Measurements from ENCODE around the gene FAM124A. TPM values are rescaled to one million over a fixed set of nuclear protein-coding genes. Genes with fewer than 3 reads are reported as not detected.

The FAM124A gene
- total RNA-seq, 1 experiment from 2014 or later = 4.0 TPM

DNA sequence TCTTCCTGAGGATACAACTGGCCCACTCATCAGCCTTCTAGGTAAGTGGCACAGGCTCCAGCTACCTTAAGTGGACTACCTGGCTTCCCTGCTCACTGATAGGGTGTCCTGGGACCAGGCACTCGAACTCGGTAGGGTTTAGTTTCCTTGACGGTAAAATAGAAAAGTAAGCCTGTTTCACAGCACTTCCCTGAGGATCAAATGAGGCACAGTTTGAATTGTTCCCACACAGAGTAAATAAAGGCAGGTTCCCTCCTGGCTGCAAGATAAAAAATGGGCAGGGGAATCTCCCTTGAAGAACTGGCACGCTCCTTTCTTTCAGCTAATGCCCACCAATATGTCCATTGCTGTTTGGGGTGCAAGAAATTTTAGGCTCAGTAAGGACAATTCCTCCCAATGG, 1.1 kb upstream of the FAM124A start:
- no peak for DNase-seq (ENCODE audit: low spot score)

DNA sequence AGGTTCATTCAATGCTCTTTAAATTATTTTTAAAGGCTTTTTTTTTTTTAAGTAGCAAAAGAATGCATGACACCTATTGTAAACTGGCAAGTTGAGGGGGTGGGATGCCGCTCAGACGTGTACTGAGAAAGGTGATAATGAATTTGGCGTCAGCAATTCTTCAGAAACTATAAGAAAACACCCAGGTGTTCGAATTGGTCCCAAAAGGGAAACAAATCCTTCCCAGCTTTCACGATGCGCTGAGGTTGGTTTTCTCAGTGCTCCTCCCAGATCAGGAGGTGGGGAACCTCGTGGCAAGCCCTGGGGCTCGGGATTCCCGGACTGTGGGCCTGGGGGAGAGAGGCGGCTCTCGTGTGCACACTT, 543 bp upstream of the FAM124A start:
- DNase-seq (ENCODE audit: low spot score) = no peak

DNA sequence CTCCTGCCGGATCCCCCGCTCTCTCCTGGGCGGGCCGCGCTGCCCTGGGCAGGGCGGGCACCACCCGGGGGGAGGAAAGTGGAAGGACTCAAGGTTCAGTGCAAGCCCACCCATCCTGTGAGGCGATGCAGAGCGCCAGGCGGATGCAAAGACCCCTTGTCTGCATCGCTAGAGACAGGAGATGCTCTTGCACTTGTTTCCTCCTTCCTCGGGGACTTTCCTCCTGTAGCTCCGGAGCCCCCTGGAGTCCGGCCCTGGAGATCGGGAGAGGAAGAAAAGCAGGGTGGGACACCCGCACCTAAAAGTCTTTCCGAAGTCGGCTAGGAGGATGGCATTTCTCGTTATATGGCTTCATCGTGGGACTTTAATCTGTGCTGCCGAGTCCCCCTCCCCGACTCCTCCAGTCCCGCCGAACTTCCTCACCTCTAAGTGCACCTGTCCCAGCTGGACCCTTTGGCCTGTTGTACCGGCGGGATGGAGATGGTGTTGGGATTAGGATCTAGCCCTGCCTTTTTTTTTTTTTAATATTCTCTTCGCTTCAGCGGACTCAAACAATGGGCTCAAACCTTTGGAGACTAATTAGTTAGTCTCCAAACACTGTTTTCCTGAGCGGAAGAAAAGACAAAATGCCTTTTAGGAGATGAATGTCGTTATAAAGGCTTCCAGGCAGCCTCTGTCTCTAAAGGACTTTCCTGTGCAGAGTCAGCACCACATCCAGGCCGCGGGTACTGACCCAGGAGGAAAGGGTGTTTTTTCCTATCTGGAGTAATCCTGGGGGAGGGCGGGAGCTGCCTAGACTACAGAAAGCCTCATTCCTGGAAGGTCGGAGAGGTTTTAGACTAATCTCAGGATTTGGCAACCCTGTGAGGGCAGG, 725 bp downstream of the FAM124A start:
- DNase-seq (ENCODE audit: low spot score) = no peak

DNA sequence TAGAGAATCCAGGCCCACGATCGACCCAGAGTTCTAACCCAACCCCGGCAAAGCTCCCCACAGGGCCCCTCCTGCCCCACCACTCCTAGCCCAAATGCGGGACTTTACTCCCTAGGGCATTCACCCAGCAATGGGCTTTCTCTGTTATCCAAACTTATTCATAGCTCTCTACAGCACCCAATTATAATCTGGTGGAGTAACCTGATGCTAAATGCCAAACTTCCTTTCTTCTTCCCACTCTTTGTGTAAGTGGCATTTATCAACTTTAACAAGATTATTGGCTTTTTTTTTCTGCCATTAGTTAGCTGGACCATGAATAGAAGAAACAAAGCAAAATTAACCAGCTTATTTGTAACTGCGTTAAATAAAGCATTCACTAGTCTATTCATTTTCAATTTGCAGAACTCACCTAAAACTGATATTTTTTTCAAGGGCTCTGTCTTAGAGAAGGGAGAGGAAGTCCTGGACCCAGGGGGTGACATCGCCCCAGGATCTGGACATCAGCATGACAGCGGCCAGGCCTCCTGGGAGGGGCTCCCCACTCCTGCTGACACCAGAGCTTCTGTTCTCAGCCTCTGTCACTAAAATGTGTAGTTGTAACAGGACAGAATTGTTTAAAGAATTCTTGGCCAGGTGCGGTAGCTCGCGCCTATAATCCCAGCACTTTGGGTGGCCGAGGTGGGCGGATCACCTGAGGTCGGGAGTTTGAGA, 1.5 kb downstream of the FAM124A start:
- no peak for DNase-seq (ENCODE audit: low spot score)

DNA sequence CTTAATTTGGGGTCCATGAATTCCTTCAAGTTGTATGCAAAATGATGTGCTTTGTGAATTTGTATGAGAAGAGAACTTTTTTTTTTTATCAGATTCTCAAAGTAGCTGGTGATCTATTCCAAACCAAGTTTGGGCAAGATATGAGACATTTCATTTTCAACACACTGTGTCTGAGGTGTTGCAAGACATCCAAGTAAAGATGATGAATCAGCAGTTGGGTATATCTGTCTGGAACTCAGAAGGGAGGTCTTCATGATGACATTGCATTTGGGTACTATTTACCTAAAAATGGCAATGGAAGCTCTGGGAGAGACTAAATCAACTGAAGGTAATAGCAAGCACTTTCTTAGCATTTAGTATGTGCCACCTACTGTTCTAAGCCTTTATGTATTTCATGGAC, 2.8 kb downstream of the FAM124A start:
- no peak for DNase-seq (ENCODE audit: low spot score)

DNA sequence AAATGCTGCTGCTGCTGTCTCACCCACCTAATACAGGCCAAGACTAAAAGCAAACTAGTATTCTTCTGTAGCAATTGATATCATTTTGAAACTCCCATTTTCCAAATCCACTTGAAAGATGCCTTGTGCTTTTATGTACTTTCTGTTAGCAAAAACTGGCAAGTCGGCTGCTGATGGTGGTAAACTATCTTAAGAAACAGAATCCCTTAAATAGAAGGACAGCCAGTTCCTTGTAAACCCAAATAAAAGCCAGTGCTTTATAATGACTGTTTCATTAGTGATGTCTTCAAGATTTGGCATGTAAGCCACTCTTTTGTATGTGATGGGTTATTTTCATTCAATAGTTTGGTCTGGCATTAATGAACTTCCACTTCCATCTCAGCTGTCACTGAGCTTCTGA, 5.2 kb downstream of the FAM124A start:
- DNase-seq (ENCODE audit: low spot score) = no peak

DNA sequence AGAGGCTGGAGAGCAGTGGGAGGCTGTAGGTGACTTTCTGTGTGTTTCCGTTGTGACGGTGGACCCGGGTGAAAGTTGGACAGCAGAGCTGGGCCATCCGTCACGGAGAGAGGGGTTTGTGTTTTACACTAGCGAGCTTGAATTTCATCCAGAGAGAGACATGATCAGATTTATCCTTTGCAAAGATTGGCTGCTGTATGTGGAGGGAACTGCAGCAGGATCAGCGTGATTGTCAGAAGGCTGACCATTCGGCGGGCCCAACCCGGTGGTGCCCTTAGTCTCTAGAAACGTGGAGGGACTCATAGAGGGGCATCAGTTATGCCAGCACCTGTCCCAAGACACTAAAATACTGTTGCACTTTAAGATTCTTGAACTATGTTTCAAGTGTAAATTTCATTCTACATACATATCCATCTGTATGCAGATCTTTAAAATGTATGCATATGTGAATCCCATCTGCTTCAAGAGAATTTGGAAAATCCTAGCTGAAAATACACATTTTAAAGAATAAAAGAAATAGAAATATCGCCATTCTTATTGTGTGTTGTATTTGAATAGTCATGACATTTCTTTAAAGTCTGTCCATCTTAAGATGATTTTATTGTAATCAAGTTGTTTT, 7.0 kb downstream of the FAM124A start:
- no peak for DNase-seq (ENCODE audit: low spot score)

DNA sequence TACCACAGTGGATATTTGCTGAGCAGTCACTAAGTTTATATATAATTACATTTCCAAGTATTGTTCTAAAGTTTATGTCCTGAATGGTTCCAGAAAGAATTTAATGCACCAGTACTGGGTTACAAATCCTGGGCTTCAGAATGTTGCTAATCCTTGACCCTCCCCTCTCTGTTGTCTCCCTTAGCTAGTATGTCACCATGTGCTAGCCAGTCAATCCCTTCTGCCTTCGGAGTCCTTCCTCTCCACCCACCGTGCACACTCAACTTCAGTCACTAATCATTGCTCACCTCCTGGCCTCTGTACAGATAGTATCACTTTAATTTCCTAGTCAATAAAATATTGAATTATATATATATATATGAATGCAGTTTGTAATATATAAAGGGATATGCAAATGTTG, 7.5 kb downstream of the FAM124A start:
- no peak for DNase-seq (ENCODE audit: low spot score)

DNA sequence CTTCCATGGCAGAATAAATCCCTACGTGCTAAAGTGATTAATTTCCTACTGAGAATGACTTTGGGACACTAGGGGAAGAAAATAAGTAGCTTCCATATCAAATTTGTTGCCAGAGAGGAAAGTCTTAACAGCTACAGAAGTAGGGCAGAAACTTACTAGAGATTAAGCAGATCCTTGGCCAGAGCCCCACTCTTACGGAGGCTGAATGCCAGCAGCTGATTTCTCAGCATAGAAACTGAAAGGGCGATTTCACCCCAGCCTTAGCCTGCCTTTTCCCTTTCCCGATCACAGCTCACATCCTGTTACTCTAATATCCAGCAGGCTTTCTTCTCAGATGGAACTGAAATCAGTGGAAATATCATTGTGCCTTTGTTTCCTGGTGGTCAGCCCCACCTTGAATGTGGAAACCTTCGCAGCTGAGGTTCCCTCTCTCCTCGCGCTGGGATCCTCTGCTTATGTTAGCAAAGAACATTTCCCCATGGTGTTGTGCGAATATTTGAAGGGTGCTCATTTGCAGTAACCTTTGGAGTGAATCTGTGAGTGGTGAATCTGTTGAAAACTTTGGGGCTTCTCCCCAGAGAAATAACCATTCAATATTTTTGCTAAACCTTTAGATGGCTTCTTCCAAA, 8.4 kb downstream of the FAM124A start:
- DNase-seq (ENCODE audit: low spot score) = no peak

DNA sequence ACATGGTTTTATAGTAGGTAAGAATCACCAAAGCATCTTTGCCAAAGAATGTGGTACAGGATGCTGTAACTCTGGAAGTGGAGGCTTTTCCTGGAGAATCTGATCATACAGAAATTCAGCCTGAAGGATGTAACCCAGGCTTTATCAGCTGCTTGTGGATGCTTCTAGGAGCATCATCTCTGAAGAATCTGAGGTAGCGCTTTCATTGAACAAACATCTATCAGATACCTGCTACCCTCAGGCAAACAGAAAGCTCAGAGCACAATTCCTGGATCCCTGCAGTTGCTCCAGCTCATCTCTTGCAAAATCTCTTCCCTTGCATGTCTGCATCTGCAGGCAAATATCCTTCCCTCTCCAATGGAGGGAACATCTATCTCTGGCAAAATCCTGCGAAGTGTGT, 9.3 kb downstream of the FAM124A start:
- no peak for DNase-seq (ENCODE audit: low spot score)

DNA sequence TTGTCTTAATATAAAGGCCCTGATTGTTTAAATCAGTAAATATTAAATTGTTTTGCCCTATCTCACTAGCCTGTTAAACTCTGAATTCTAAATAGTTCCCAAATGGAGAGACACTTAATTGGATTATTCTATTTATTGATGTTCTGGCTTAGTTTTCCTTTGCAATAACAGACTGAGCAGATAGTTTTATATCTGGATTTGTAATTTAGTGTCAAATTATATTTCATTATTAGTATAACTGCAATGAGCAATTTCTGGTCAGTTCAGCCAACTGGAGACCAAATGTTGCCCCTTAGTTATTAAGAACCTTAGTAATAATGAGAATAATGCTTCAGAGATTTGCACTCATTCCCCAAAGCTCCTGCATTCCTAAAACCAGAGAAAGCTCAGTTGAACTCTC, 10.1 kb downstream of the FAM124A start:
- DNase-seq (ENCODE audit: low spot score) = no peak

DNA sequence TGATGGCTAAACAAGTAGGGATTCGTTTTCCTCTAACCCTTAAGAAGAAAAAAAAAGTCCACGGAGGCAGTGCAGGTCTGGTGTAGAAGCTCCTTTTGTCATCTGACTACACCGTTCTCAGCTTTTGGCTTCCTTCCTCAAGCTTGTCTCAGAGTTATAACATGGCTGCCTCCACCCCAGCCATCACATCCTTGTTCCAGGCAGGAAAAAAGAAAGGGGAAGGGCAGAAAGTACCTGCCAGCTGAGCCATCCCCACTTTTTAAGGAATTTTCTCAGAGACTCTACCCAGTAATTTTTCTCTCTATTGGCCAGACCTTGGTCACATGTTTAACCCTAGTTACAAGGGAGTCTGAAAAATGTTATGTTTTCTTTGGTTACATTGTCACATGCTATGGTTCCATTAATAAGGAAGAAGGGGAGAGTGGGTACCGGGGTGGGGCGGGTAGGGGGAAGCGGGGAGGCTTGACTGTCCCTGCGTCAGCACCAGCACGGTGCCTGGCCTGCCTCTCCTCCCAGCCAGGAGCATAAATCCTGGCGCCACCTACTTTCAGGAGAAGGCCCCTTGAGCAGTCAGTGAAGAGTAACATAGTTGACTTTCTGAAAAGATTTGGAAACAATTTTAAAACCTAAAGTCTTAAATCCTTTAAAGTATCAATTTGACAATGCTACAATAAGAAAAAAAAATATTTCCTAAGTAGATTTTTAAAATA, 11.1 kb downstream of the FAM124A start:
- DNase-seq (ENCODE audit: low spot score) = no peak

DNA sequence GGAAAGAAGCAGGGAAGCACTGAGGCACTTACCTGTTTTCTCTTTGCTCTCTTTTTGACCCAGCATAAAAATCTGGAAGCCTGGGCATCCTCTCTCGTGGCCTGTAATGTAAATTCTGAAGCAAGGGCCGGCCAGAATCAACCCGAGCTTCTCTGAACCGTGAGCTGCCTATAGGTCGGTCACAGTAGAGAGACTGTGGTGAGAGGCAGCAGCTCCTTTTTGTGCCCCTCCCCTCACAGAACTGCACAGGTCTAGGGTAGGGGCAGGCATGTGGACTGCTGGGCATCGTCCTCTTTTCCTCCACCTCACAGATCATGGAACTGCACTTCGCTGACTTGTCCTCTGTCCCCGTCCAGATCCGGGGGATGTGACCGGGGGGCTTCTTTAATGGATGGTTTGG, 12.5 kb downstream of the FAM124A start:
- no peak for DNase-seq (ENCODE audit: low spot score)

DNA sequence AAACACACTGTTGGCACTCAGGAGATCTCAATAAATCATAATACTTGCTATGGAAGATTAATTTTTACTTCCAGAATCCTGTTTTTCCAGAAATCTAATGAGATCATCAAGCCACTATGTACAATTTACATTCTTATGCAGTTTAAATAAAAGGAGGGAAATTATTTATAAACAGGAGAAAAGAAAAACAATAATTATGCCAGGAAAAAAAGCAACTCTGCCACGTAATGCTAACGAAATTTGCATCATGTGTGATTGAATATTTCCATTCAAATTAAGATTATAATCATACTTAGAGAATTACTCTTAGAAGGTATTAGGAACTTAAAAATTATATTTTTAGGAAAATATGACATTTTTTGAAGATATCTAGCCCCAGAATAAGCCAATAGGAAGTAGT, 13.0 kb downstream of the FAM124A start:
- no peak for DNase-seq (ENCODE audit: low spot score)

DNA sequence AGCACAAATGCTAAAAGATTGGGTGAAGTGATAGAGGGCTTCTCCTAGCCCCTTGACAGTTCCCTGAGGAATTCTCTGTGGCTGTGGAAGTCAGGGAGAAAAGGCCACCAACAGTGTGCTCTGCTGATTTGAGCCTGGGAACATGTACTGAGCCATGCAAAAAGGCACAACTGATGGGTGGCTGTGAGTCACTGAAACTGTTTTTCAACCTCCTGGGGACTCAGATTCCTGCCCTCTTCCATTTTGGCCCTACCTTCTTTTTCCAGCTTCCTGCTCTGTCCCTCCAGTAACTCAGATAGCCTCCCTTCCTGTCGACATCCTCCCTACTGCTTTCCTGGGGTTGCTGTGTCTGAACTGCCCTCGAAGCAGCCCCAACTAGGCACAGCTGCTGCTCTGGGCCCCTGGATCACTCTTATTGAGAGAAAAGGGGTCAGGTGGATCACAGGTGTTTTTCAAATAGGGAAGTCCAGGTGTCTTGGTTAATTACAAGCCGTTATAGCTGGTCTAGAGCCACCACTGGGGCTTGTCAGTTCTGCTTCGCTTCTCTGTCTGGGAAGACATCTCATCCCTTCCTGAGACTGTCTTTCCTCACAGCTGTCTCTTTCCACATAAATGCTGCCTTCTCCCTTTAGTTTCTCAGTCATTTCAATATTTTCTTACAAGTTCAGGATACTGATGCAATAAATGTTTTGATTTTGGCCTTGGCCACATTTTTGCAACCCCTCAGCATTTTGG, 13.7 kb downstream of the FAM124A start:
- peak; percentile 19 for DNase-seq (ENCODE audit: low spot score)

DNA sequence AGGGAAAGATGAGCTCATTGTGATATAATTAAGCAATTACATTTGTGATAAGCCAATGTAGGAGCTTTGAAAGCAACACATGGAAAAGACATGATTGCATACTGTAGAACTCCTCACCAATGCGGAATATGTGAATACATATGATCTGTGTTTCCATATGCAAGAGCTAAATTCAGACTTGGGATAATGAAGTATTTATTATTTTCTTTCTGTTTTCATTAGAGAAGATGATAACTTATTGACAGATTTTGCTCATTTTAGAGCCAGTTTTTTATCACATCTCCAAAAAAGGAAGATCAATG, 14.2 kb downstream of the FAM124A start:
- DNase-seq (ENCODE audit: low spot score) = no peak

DNA sequence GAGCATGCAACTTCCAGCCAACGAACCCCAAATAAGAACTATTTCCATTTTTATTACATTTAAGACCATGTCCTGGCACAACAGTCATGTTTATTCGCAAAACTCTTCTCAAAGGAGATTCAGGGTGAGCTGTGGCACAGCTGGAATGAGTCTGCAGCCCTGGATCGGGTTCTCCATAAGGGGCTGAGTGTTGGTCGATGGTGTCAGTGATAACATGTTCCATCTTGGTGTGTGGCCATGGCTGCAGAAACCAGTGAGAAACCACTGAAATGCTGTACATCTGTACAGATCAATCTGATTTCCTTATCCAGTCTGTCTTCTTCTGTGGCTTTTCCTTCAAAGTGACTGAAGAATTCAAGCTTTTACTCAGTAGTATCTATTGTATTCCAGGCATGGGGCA, 15.2 kb downstream of the FAM124A start:
- DNase-seq (ENCODE audit: low spot score) = no peak

DNA sequence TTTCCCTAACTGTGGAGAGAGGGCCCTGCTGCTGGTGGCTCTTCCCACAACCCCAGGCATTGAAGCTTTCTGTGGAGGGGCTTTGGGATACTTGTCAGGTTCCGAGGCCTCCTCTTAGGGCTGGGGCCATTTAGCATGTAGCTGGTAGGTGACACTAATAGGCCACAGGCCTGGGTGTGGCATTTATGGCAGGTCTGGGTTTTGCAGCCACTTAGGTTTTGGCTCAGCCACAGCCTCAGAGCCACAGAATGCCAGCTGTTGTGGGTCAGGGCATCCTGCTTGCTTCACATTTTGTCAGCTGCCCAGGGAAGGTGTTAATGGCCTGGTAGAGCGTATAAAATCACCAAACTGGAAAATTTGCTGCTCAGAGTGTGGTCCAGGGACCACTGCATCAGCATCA, 15.7 kb downstream of the FAM124A start:
- DNase-seq (ENCODE audit: low spot score) = no peak

DNA sequence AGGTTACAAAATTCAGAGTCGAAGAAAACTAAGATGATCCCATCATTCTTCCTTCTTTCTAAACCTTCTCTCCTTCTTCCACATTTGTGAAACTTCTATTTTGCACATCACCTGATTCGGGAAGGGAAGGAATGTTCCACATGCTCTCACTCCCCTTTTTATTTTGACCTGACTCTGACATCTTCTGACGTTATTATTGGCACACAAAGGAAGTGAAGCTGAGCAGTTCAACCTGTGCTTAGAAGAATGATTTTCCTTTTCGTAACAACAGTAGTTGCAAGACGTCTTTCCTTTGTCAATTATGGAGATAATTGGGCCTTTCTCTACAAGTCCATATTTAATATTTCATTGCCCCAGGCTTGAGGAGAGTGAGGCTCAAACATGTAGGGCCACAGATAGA, 18.0 kb downstream of the FAM124A start:
- no peak for DNase-seq (ENCODE audit: low spot score)

DNA sequence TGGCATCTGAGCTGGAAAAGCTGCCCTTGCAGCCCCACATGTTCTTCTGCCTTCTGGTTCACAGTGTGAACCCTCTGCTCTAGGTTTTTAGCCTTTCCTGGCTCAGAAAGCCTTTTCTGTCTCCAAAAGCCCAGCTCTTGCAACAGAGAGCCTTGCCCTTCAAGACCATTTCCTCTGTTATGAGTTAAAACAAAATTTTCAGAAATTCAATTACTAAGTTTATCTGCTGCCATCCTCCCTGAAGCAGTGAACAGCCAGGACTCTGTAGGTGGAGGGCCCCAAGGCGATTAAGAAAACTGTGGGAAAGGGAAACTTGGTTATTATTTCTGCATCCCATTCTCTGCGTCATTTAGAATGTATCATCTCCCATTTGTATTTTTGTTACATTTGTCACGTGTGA, 18.8 kb downstream of the FAM124A start:
- DNase-seq (ENCODE audit: low spot score) = no peak

DNA sequence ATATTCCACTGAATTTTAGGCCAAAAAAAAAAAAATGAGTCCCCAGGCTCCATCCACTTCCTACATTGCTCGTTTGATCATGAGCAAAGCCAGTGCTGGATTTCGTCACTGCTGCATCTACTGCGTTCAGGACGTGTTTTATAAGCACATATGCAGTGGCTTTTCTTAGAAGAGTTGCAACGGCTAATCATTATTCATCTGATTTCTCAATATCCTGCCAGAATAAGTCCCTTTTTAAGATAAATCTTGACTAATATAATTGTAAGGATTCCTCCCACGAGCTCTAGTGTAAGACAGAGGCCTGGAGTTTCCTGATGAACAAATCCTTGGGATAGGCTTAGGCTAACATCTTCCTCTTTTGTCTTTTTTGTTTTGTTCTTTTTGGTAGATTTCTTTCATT, 19.5 kb downstream of the FAM124A start:
- no peak for DNase-seq (ENCODE audit: low spot score)
